ENCODE results near the gene SLC35E3. TPM values are rescaled to one million over a fixed set of nuclear protein-coding genes. Genes with fewer than 3 reads are reported as not detected.

The SLC35E3 gene
- total and polyA plus RNA-seq, 2 experiments from 2014 or later, result 5.5 to 13.8 TPM

GRCh38 chr12:68823696-68824095, 77.7 kb downstream of the SLC35E3 start:
- H3F3A ChIP-seq (replicated peaks; ENCODE audit: low read depth), result peaks cover 9% of the 10 kb centered on the region; the same call in 1 of the 2 replicates
- peaks cover 86% of the 10 kb centered on the region for H3K36me3 Mint-ChIP-seq (ENCODE audit: low read depth)
- H3K27ac ChIP-seq (ENCODE audit: low read depth), result no peak overlapping the region
- ATAC-seq, result no peak
- H3K9me3 Mint-ChIP-seq, result no peaks in the 10 kb centered on the region
- no peak overlapping the region for H3K4me3 ChIP-seq
- no peak overlapping the region for H3K4me2 ChIP-seq
- peaks cover 4% of the 10 kb centered on the region for H4K20me1 ChIP-seq (replicated peaks; ENCODE audit: insufficient read depth)
- H3K27ac Mint-ChIP-seq, result no peak overlapping the region
- no peaks in the 10 kb centered on the region for H3K27me3 Mint-ChIP-seq (ENCODE audit: insufficient read depth, low read depth, poor library complexity)
- no peaks in the 10 kb centered on the region for H3K4me1 ChIP-seq (ENCODE audit: insufficient read depth)
- no peak for DNase-seq (ENCODE audit: low spot score)
- no peak overlapping the region for H2AFZ ChIP-seq
- H3K4me1 Mint-ChIP-seq, result no peaks in the 10 kb centered on the region
- TF ChIP-seq POLR2AphosphoS5 (IDR thresholded peaks at IDR 0.05; ENCODE audit: low read depth) (no peak), REST (IDR thresholded peaks at IDR 0.05; ENCODE audit: unreplicated experiment) (no peak), NANOG (IDR thresholded peaks at IDR 0.05; ENCODE audit: borderline replicate concordance) (no peak), ZNF114 (CRISPR knock-in tag; IDR thresholded peaks at IDR 0.05) (no peak), EZH2phosphoT487 (IDR thresholded peaks at IDR 0.05; ENCODE audit: unreplicated experiment) (no peak), STAT1 (IDR thresholded peaks at IDR 0.05; ENCODE audit: unreplicated experiment) (no peak), EZH2 (IDR thresholded peaks at IDR 0.05; ENCODE audit: low read depth, unreplicated experiment) (no peak), ZNF331 (CRISPR knock-in tag; IDR thresholded peaks at IDR 0.05; ENCODE audit: low read depth) (no peak), CREB1 (CRISPR knock-in tag; IDR thresholded peaks at IDR 0.05; ENCODE audit: low read depth) (no peak), ZNF462 (CRISPR knock-in tag; IDR thresholded peaks at IDR 0.05) (no peak), JUNB (IDR thresholded peaks at IDR 0.05; ENCODE audit: unreplicated experiment) (no peak)
- H3K27me3 ChIP-seq (ENCODE audit: insufficient read depth), result no peaks in the 10 kb centered on the region
- H3K79me2 ChIP-seq (replicated peaks; ENCODE audit: insufficient read depth), result peaks cover 33% of the 10 kb centered on the region
- H3K9me2 ChIP-seq (ENCODE audit: insufficient read depth), result no peaks in the 10 kb centered on the region
- H3K4me3 Mint-ChIP-seq, result no peak overlapping the region
- peaks cover 93% of the 10 kb centered on the region for H3K36me3 ChIP-seq (ENCODE audit: insufficient read depth)

Data from GM23338 (cell line).